ENCODE data around the gene RNU1-2. TPM values are rescaled to one million over a fixed set of nuclear protein-coding genes. Genes with fewer than 3 reads are reported as not detected.
"Not testable (repeated sequence)": the region's sequence is repeated elsewhere in the genome, so short reads cannot be mapped to it uniquely, and the experiment has no call there.

The RNU1-2 gene
- not detected in 2 replicates for total RNA-seq (2014; rRNA removed; shearing (Covaris generic))

DNA sequence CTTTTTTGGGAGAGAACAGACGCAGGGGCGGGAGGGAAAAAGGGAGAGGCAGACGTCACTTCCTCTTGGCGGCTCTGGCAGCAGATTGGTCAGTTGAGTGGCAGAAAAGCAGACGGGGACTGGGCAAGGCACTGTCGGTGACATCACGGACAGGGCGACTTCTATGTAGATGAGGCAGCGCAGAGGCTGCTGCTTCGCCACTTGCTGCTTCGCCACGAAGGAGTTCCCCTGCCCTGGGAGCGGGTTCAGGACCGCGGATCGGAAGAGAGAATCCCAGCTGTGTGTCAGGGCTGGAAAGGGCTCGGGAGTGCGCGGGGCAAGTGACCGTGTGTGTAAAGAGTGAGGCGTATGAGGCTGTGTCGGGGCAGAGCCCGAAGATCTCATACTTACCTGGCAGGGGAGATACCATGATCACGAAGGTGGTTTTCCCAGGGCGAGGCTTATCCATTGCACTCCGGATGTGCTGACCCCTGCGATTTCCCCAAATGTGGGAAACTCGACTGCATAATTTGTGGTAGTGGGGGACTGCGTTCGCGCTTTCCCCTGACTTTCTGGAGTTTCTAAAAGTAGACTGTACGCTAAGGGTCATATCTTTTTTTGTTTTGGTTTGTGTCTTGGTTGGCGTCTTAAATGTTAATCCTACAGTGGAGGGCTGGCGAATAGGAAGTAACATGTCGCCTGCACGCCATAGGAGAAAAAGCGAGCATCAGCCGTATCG is at the start of gene RNU1-2:
RNU1-2 (plus strand) TSS at position 383 of the 718 bp plus-strand sequence.
- in situ Hi-C loops (cut with HindIII; ENCODE audit: low sequenced_read_pairs) = not testable (repeated sequence)
- peak; percentile 98 for DNase-seq (ENCODE audit: low spot score)

DNA sequence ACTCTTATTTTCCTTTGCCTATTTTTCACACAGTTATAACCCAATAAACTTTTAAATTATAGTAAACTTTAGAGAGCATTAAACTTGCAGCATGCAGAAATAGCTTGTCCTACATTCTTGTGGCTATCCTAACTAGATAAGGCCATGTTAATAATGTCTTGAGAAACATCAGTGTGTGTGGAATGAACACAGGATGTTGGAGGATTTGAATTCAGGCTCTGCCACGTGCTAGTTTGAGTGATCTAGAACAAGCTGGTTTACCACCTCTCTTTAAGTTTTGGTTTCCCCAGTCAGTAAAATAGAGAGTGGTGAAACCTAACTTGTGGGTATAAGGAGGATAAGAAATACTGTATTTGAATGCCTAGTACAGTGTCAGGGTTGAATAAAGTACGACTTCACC is 39.6 kb upstream of the RNU1-2 start:
- DNase-seq (ENCODE audit: low spot score); in situ Hi-C loops (cut with HindIII; ENCODE audit: low sequenced_read_pairs): not testable (repeated sequence)

DNA sequence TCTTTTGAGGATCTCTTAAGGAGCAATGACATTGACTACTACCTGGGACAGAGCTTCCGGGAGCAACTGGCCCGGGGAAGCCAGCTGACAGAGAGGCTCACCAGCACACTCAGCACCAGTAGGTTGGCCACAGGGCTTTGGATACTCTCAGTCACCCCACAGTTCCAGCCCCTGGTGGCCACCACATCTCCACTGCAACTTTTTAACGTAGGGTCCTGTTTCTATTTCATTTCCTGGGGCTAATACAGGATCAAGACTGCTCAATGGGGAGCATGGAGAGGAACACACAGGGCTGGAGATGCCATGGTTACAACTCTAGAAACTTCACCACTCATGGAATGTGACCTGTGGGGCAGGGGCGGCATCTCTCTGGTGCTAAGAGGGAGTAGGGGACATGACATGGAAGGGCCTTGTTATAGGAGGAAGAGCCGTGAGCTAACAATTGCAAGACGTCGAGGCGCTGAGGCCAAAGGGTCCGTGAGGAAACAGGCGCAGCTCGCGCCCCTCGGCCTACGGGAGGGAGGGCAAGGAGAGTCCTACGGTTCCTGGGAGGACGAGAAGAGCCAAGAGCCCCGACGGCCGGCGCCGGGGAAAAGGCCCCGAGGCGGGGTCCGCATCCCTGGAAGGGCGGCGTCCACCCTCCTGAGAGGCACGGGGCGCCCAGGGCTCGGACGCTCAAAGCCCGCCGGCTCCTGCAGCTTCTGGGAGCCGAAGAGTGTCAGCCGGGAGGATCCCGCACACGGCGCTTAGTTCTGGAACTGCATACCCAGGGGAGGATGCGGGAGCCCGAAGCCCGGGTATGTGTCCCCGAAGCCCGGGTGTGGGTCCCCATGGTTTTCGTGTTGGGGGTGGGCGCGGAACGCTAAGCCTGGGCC is 36.4 kb upstream of the RNU1-2 start:
- in situ Hi-C loops (cut with HindIII; ENCODE audit: low sequenced_read_pairs) = not testable (repeated sequence)

DNA sequence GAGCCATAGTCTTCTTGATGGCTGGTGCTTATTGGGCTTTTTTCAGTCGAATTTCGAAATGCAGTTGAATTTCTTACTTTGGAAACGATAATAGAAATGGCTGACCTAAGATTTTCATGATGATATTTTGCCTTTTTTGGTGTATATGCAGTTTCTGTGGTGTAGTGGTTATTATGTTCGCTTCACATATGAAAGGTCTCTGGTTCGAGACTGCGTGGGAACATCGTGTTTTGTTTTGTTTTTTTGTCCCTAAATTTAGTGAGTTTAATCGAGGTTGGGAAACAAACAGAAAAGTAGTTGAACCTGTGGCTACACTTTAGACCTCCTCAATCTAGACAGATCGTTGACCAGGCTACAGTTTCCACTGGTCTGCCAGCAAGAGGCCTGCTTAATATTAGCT is 35.7 kb upstream of the RNU1-2 start:
- in situ Hi-C loops (cut with HindIII; ENCODE audit: low sequenced_read_pairs); DNase-seq (ENCODE audit: low spot score): not testable (repeated sequence)

More for the DNA sequence above, 36.4 kb upstream of the RNU1-2 start:
- DNase-seq (ENCODE audit: low spot score) = not testable (repeated sequence)

DNA sequence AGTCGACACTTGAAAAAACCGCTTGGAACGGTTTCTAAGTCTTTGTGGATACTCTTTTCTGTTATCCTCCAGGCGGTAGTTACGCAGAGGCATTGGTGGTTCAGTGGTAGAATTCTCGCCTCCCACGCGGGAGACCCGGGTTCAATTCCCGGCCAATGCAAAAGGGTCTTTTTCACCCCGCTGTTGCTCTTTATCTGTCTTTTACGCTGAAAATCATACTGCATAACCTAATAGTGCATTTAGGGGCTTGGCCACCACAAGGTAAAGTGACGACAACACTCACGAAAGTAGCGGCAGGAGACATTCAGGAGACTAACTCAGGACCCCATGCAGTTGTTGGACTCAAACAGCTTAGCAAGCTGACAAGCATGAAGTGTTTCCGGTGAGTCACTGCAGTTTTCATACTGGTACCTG is 33.9 kb upstream of the RNU1-2 start:
- in situ Hi-C loops (cut with HindIII; ENCODE audit: low sequenced_read_pairs) = not testable (repeated sequence)

DNA sequence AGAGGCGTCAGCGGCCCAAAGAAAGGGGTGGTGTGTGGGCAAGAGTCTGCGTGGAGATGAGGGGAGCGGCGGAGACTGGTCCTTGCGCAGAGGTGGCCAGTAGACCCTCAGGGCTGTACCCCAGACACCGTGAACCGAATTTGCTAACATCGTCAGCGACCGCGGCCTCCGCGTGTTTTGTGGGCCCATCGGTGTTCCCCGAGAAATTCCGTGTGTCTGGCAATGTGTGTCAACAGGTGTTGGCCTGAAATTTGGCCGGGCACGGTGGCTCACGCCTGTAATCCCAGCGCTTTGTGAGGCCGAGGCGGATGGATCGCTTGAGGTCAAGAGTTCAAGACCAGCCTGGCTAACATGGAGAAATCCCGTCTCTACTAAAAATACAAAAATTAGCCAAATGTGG is 33.4 kb upstream of the RNU1-2 start:
- DNase-seq (ENCODE audit: low spot score); in situ Hi-C loops (cut with HindIII; ENCODE audit: low sequenced_read_pairs): not testable (repeated sequence)

More for the DNA sequence above, 33.9 kb upstream of the RNU1-2 start:
- not testable (repeated sequence) for DNase-seq (ENCODE audit: low spot score)

DNA sequence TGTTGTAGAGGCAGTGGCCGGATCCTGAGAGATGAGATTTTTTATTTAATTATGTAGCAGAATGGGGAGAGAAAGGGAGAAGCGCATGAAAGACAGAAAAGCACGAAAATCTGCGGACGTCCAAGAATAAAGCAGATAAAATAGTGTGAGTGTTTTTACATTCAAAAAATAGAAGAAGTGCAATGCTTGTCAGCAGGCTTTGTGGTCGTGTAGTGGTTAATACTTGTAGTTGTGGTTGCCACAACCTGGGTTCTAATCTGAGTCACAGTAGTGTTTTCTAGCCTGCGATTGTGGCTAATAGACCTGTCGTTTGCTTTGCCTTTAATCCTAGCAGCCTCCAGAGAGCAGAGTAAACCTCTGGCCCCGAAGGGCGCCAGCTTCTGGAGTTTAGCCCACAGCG is 32.8 kb upstream of the RNU1-2 start:
- in situ Hi-C loops (cut with HindIII; ENCODE audit: low sequenced_read_pairs) = not testable (repeated sequence)

DNA sequence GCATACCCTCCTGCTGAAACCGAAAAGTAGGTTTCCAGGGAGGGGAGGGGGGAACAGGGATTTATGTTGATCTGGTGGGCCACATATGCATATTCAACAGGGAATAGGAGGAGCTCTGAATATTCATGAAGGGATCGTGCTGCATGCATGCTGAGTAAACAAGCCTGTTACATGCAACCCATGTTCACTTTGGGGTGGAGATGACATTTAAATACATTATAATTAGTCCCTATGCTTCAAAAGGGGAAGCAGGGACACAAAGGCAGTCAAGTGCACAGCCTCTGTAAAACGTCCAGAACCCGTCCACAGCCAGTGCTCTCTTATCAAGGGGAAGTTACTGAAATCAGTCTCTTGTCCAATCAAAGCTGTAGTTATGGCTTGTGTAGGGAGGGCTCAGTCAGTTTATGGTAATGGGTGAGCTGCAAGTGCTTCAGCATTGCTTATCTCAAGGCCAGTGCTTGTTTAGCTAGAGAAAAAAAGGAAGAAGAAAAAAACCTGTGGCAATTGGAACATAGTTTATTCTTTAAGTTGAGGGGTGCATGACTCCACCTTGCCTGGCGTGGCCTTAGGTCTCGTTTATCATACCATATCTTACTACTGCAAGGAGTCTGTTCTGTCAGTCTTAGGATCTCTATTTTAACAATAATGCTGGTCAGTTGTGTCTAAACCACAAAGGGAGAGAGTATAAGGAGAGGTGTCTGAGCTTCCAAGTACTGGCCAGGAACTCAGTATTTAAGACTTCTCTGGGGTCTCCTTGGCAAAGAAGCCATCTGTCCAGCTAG is 28.7 kb upstream of the RNU1-2 start:
- in situ Hi-C loops (cut with HindIII; ENCODE audit: low sequenced_read_pairs); DNase-seq (ENCODE audit: low spot score): not testable (repeated sequence)

More for the DNA sequence above, 32.8 kb upstream of the RNU1-2 start:
- not testable (repeated sequence) for DNase-seq (ENCODE audit: low spot score)

DNA sequence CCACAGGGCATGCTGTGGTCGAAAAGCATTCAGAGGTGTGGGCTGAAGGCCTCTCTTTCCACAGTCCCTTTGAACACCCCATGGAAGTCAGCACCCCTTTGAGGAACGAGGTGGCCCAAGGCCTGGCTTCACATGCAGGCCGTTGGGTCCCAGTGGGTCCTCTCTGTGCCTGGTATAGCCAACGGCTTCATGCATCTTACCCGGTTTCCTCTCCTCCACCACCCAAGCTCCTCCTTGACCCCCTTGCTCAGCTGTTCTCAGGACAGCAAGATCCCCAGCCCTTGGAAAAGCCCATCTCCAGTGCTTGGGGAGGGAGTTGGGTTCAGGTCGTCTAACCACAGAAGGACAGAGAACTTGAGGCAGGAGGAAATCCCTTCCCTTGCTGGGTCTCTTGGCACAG is 27.0 kb upstream of the RNU1-2 start:
- in situ Hi-C loops (cut with HindIII; ENCODE audit: low sequenced_read_pairs) = not testable (repeated sequence)

DNA sequence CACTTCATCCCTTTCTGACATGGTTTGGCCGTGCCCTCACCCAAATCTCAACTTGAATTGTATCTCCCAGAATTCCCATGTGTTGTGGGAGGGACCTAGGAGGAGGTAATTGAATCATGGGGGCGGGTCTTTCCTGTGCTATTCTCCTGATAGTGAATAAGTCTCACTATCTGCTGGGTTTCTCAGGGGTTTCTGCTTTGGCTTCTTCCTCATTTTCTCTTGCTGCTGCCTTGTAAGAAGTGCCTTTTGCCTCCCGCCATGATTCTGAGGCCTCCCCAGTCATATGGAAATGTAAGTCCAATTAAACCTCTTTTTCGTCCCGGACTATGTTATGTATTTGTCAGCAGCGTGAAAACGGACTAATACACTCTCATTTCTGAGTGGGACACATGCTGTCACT is 25.8 kb upstream of the RNU1-2 start:
- in situ Hi-C loops (cut with HindIII; ENCODE audit: low sequenced_read_pairs); DNase-seq (ENCODE audit: low spot score): not testable (repeated sequence)

More for the DNA sequence above, 27.0 kb upstream of the RNU1-2 start:
- DNase-seq (ENCODE audit: low spot score) = not testable (repeated sequence)

DNA sequence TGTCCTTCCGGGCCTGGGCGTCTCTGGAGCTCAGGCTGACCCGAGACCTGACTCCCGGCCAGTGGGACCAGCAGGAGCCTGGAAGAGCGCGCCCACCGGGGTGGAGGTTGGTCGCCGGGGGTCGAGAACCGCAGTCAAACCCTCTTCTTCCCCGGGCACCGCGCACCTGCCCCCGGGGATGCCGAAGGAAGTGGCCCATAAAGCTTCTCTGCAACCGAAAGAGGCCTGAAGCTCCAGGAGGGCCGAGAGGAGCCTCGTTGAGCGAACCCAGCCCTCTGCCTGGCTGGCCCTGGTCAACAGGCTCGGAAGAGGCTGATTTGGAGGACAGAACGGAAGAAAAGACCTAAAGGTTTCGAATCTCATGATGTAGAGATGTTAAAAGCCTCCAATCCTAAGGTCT is 24.6 kb upstream of the RNU1-2 start:
- DNase-seq (ENCODE audit: low spot score); in situ Hi-C loops (cut with HindIII; ENCODE audit: low sequenced_read_pairs): not testable (repeated sequence)

DNA sequence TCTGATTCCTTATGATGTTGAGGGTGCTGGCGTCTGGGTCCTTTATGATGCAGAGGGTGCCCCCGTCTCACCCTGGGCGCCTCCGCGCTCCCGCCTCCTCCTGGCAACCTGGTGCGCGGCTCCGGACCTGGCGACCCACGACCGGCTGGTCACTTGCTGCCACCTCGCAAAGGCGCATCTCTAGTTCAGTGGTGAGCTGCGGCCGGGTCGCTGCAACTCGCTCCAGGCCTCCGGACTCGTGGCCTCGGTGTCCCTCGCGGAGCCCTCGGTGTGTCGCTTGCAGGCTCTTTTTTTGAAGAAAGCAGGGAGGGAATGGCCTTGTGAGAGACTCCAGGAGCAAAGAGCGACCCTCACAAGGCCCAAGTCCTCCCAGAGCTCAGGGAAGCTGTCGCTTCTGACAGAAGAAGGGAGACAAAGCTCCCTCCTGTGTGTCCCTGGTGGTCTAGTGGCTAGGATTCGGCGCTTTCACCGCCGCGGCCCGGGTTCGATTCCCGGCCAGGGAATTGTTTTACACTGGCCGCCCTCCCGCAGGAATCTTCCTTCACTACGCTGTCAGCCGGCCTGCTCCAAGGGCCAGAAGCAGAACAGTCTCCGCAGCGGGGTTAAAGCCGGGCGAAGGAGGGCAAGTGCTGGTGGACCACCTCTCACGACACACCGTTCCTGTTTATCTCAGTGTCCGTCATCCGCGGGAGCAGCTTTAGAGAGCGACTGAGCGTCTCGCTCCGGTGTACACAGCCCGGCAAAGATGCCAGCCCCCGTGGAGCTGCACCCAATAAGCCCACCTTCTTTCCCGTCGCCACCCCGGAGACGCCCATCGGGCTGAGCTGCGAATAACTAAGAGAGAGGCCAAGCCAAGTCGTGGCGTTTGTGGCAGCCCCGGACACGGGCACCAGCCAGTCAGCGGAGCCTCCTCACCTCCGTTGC is 23.4 kb upstream of the RNU1-2 start:
- in situ Hi-C loops (cut with HindIII; ENCODE audit: low sequenced_read_pairs) = not testable (repeated sequence)
- peak; percentile 85 for DNase-seq (ENCODE audit: low spot score)

DNA sequence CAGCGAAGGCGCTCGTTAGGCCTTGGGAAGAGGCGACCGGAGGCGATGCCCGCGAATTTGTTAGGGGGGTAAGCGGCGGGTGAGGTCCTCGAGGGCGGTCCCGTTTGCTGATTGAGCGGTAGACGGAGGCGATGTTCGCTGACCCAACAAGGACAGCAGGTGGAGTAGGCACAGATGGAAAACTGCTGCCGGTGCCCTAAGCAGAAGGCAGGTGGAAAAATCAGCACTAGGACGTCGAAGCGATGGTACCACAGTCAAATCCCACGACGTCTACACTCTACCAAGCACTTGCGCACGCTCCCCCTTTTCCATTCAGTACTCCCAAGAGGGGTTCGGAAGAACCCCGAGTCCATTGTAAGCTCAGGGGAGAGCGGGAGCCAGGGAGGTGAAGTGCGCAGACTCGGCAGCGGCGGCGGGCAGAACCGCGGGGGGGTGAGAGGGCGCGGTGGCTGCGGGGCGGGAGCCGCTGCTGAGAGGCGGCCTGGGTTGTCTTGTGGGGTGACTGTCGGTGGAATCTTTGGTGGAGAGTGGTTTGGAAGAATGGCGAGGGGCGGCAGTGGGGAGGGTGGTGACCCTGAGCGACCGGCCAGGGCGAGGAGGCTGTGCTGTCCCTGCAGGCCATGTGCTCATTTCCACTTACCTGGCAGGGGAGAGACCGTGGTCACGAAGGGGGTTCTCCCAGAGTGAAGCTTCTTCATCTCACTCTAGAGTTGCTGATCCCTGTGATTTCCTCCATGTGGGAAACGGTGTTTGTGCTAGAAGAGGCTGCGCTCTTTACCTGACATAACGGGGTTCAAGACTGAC is 22.5 kb upstream of the RNU1-2 start:
- in situ Hi-C loops (cut with HindIII; ENCODE audit: low sequenced_read_pairs) = not testable (repeated sequence)
- peak; percentile 36 for DNase-seq (ENCODE audit: low spot score)

DNA sequence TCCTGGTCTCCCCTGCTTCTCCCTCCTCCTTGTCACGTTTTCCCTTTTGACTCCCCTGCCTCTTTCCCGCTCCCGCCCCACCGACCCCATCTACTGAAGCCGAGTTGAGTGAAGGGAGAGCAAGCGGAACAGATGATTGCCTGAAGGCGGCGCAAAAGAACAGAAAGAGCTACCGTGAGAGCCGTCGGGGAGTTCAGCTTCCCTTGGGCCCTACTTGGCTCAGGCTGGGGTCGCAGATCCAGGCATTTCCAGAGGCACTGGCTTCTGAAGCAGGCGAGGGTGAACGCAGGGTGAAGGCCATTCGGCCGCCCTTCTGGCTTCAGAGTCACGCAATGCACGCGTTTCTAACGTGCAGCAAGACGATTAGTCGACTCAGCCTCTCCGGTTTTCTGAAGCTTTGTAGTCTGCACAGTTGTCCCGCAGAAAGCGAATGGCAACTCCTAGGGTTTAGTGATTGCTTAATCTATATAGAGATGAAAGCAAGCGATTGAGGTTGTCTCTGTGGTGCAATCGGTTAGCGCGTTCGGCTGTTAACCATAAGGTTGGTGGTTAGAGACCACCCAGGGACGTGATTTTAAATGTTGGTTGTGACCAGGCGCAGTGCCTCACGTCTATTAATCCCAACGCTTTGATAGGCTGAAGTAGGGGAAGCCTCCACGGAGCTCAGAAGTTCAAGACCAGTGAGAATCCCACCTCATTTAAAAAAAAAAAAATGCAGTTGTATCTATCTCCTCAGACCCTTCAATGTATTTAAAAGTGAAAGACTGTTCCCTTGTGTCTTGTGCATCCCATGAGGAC is 20.6 kb upstream of the RNU1-2 start:
- DNase-seq (ENCODE audit: low spot score); in situ Hi-C loops (cut with HindIII; ENCODE audit: low sequenced_read_pairs): not testable (repeated sequence)

DNA sequence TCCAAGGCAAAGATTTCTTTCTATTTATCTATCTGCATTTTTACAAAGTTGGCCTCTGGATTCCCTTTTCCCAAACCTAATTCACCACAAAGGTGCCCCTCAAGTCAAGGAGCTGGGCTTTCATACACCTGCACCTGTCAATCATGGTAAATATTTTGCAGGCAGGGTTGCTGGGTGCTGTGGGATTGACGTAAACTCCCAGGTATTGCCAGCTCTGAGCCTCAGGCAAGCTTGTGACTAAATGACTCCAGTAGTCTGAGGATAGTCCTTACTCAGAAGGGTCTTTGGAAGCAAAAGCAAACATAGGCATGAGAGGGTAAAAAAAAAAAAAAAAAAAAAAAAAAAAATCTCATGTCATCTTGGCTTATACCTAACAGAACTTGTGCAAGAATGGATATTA is 14.0 kb upstream of the RNU1-2 start:
- in situ Hi-C loops (cut with HindIII; ENCODE audit: low sequenced_read_pairs); DNase-seq (ENCODE audit: low spot score): not testable (repeated sequence)

DNA sequence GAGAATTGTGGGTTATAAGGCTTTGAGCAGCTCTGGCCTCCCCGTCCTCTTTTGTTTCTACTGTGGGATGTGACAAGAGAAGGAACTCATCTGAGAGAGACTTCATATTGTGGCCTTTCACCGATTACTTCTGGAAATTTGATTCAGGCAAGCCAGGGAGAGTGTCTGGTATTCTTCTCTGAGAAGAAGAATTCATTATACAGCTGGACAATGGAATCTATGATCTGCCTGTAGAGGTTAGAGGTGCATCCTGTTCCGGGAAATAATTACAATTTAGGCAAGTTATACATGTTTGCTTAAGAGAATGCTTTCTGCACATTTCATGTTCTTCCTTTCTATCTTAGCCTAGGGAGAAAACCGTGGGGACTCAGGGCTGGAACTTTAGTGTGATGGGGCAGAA is 12.8 kb upstream of the RNU1-2 start:
- in situ Hi-C loops (cut with HindIII; ENCODE audit: low sequenced_read_pairs) = no loop called here

DNA sequence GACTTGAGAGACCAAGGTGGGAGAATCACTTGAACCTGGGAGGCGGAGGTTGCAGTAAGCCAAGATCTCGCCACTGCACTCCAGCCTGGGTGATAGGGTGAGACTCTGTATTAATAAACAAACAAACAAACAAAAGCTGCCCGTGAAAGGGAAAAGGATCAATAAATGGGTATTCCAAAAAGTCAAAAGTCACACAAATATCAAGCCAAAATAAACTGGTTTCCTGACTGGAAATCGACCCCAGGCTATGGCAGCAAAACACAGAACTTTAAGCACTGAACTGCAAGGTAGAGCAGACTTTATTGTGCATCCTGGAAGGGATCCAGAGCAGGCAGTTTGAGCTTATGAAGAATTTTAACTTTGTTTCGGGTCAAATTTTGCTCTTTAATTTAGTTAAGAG is 11.3 kb upstream of the RNU1-2 start:
- DNase-seq (ENCODE audit: low spot score); in situ Hi-C loops (cut with HindIII; ENCODE audit: low sequenced_read_pairs): not testable (repeated sequence)

More for the DNA sequence above, 12.8 kb upstream of the RNU1-2 start:
- DNase-seq (ENCODE audit: low spot score) = no peak
